ENCODE results near the gene CDKAL1. TPM values are rescaled to one million over a fixed set of nuclear protein-coding genes. Genes with fewer than 3 reads are reported as not detected.

Gene CDKAL1
- total and polyA plus RNA-seq, 9 of the 15 experiments (the other 6 are each of a cell fraction or from before 2014, with no cell fraction given), result 11.2 to 36.3 (median 20.1) TPM

- FAIRE-seq, result no peak
- no peaks in the 10 kb centered on the region for H3K9me1 ChIP-seq (ENCODE audit: control insufficient read depth, insufficient read depth, low read length)
- no peaks in the 10 kb centered on the region for H3K36me3 ChIP-seq (ENCODE audit: control insufficient read depth, insufficient read depth, low read length)
- no peak overlapping the region for H3K9ac ChIP-seq (ENCODE audit: insufficient read depth in 1 of 2, low read depth in 2 of 2, low read length in 2 of 2)
- no peak overlapping the region for H3K4me2 ChIP-seq (ENCODE audit: insufficient read depth, low read length)
- TF ChIP-seq MXI1 (IDR thresholded peaks at IDR 0.05; ENCODE audit: low read depth, low read length) (no peak), ZNF830 (CRISPR knock-in tag; IDR thresholded peaks at IDR 0.05) (no peak), MECOM (CRISPR knock-in tag; IDR thresholded peaks at IDR 0.05) (no peak), SIRT6 (IDR thresholded peaks at IDR 0.05; ENCODE audit: low read depth, low read length) (no peak), NFXL1 (CRISPR knock-in tag; IDR thresholded peaks at IDR 0.05) (no peak), ZNF778 (CRISPR knock-in tag; IDR thresholded peaks at IDR 0.05) (no peak), ZNF175 (CRISPR knock-in tag; IDR thresholded peaks at IDR 0.05; ENCODE audit: low read depth) (no peak), RUNX1 (IDR thresholded peaks at IDR 0.05; ENCODE audit: low read depth) (no peak), ZNF444 (CRISPR knock-in tag; IDR thresholded peaks at IDR 0.05) (no peak), MAFF (IDR thresholded peaks at IDR 0.05; ENCODE audit: low read length) (no peak), PRPF4 (IDR thresholded peaks at IDR 0.05; ENCODE audit: insufficient read depth, low read depth, low read length, poor library complexity, severe bottlenecking) (no peak), ZNF511 (CRISPR knock-in tag; IDR thresholded peaks at IDR 0.05) (no peak)
- in situ Hi-C loops (cut with MboI), result no loop called here
- no peak overlapping the region for H3K4me3 ChIP-seq
- H3K27ac ChIP-seq (ENCODE audit: extremely low read depth, low read depth, low read length), result no peak overlapping the region
- WGBS (ENCODE audit: insufficient coverage, low coverage, missing lambda C conversion rate), result 76% methylated on average over 4 of the region's 4 CpGs
- intact Hi-C loops (cut with micrococcal nuclease), result no loop called here
- POLR2A ChIA-PET, result interaction anchor here (0.9 kb wide), 1 partner anchor 8 kb away, joined by 4 read pairs; no protein-coding TSS in a partner anchor
- no peak for ATAC-seq
- H2AFZ ChIP-seq (ENCODE audit: low read depth, low read length), result no peak overlapping the region
- CTCF ChIA-PET (ENCODE audit: low intra/inter-chr PET ratio), result no interaction called here
- no peaks in the 10 kb centered on the region for H3K9me3 ChIP-seq (replicated peaks; ENCODE audit: control insufficient read depth, insufficient read depth, low read depth, low read length)
- no peak for DNase-seq (ENCODE audit: extremely low read depth in 1 of 4, low spot score in 3 of 4)
- no peaks in the 10 kb centered on the region for H3K4me1 ChIP-seq (replicated peaks in 1 of 2; ENCODE audit: control insufficient read depth in 2 of 2, insufficient read depth in 2 of 2, low read length in 2 of 2)
- no peaks in the 10 kb centered on the region for H4K20me1 ChIP-seq (replicated peaks; ENCODE audit: control insufficient read depth, insufficient read depth, low read length)
- no TSS peak for BruUV-seq (replicated peaks)
- H3K79me2 ChIP-seq (ENCODE audit: control insufficient read depth, insufficient read depth, low read length), result no peaks in the 10 kb centered on the region
- no peaks in the 10 kb centered on the region for H3K27me3 ChIP-seq (ENCODE audit: control insufficient read depth in 2 of 2, insufficient read depth in 2 of 2, low read length in 2 of 2)
These were observed 229.0 kb downstream of the CDKAL1 start for GRCh38 chr6:20763296-20763695.

All from K562 (cell line).